Kidney epithelial cell (primary cell): ENCODE data around the gene TTC39C. TPM values are rescaled to one million over a fixed set of nuclear protein-coding genes. Genes with fewer than 3 reads are reported as not detected.

Source experiments
- DNase-seq: peaks from one replicate; pipeline ENCODE4 v3.0.0-alpha.2; 2010; ENCODE audit warnings: low read depth
- H3K27me3 ChIP-seq: 2 replicates; pipeline ENCODE4 v1.6.0; 2011; ENCODE audit warnings: low read length; ENCODE audit not compliant: control insufficient read depth, insufficient read depth
- H3K36me3 ChIP-seq: 2 replicates; pipeline ENCODE4 v1.5.1; 2011; ENCODE audit warnings: low read length; ENCODE audit not compliant: control insufficient read depth, insufficient read depth
- H3K4me3 ChIP-seq: 2 replicates; pipeline ENCODE4 v1.5.1; 2011; ENCODE audit warnings: low read depth, mild to moderate bottlenecking, control low read depth, low read length
- total RNA-seq: library from RNA; depleted of rRNA; stranded (reverse); fragments of >200 nt; gene quantifications from 2 replicates; pipeline ENCODE4 v1.2.3, GENCODE V29; 2015
- TF ChIP-seq, protein P1 (sequence below): IDR thresholded peaks from 2 replicates; pipeline ENCODE4 v1.5.1; 2011; ENCODE audit warnings: mild to moderate bottlenecking, moderate library complexity, low read length, control low read depth, inconsistent platforms; ENCODE audit not compliant: insufficient read depth, poor library complexity, severe bottlenecking

The TTC39C gene
- total RNA-seq, 1 donor from 2014 or later = 20.5 TPM

DNA sequence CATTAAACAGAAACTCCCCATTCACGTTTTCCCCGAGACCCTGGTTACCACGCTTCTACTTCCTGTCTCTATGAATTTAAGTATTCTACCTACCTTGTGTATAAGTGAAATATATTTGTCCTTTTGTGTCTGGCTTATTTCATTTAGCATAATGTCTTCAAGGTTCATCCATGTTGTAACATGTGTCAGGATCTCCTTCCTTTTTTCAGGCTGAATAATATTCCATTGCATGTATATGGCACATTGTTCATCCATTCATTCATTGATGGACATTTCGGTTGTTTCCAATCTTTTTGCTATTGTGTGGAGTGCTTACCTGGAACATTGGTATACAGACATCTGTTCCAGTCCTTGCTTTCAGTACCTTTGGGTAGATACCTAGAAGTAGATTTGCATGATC lies 106.1 kb downstream of the TTC39C start:
- TF ChIP-seq, protein P1, sequence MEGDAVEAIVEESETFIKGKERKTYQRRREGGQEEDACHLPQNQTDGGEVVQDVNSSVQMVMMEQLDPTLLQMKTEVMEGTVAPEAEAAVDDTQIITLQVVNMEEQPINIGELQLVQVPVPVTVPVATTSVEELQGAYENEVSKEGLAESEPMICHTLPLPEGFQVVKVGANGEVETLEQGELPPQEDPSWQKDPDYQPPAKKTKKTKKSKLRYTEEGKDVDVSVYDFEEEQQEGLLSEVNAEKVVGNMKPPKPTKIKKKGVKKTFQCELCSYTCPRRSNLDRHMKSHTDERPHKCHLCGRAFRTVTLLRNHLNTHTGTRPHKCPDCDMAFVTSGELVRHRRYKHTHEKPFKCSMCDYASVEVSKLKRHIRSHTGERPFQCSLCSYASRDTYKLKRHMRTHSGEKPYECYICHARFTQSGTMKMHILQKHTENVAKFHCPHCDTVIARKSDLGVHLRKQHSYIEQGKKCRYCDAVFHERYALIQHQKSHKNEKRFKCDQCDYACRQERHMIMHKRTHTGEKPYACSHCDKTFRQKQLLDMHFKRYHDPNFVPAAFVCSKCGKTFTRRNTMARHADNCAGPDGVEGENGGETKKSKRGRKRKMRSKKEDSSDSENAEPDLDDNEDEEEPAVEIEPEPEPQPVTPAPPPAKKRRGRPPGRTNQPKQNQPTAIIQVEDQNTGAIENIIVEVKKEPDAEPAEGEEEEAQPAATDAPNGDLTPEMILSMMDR = no peak
- Histone ChIP-seq H3K4me3 (no peak overlapping the region), H3K36me3 (no peaks in the 10 kb centered on the region), H3K27me3 (no peaks in the 10 kb centered on the region)
- DNase-seq = no peak

DNA sequence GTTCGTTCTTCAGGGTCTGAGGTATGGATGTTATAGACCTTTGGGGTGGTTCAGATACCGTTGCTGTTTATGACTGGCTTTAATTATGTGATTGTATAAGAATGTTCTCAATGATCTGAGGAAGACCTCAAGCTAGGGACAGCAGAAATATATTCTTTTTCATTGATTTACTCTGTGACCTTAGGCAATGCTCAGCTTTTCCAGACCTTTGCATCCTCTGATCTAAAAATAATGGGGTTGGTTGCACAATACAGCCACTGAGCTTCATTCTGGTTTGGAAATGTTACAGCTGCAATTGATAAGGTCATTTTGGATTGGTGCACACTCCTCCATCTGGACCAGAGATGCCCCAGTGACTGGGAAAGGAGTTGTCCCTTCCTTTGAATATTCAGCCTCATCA lies 107.1 kb downstream of the TTC39C start:
- no peaks in the 10 kb centered on the region for H3K36me3 ChIP-seq
- H3K4me3 ChIP-seq = no peak overlapping the region
- no peak for DNase-seq
- no peaks in the 10 kb centered on the region for H3K27me3 ChIP-seq
- TF ChIP-seq, protein P1 = no peak

DNA sequence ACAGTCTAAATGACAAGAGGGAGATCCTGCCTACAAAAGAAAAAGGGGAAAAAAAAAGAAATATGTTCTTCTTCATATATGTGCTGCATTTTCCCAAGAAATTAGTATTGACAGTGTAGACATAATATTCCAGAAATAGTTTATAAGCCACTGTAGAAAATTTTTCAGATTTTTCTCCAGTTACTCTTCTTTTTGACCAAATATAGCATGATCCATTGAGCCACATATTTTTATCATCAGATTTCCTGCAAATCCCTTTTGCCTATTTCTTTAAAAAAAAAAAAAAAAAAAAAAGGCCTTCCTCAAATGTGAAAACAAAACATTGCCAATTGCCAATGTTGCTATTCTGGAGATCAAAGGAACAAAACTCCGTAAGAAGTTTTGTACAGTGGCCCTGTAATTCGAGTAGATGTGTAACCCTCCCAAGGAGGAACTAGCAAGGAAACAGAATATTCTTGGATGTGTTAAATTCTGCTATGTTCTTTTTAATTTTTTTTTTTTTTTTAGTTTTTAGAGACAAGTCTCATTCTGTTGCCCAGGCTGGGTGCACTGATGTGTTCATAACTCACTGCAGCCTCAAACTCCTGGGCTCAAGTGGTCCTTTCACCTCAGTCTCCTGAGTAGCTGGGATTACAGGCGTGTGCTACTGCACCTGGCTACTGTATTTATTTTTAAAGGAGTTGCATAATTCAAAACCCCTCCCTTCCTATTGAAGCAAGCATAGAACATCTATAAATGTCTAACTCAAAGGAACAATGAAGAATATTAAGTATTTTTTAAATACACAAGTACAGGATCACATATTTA lies 111.8 kb downstream of the TTC39C start:
- H3K27me3 ChIP-seq = no peaks in the 10 kb centered on the region
- TF ChIP-seq, protein P1 = no peak
- DNase-seq = no peak
- no peaks in the 10 kb centered on the region for H3K36me3 ChIP-seq
- H3K4me3 ChIP-seq = no peak overlapping the region

DNA sequence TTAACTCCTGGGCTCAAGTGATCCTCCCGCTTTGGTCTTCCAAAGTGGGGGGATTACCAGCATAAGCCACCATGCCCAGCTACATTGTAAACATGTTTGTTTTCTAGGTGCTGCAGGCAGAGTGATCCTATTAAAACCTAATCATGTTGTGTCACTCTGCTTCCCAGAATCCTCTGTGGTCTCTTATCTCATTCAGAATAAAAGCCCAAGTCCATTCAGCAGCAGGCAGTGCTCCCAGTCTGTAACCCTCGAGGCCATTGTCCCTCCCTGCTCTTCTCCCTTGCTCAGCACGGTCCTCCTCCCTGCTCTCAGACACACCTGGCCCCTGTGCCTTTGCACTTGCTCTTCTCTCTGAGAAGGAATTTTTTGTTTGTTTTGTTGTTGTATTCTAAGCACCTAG lies 113.2 kb downstream of the TTC39C start:
- Histone ChIP-seq H3K4me3 (no peak overlapping the region), H3K36me3 (no peaks in the 10 kb centered on the region), H3K27me3 (no peaks in the 10 kb centered on the region)
- no peak for DNase-seq
- TF ChIP-seq, protein P1 = no peak

DNA sequence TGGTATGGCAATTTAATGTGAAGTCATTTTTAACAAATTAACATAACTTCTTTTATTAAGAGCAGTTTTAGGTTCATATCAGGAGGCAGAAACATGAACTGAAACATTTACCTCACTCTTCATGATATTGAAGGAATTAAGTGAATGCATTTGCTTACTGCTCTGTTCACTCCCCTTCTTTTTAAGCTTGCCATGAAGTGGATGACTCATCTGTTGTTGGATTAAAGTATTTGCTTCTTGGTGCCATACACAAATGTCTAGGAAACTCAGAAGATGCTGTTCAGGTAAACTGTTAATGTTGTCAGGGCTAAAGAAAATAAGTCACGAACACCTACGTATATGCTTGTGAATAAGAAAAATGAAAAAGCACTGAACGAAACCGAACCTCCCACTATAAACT lies 114.1 kb downstream of the TTC39C start:
- TF ChIP-seq, protein P1 = no peak
- Histone ChIP-seq H3K36me3 (no peaks in the 10 kb centered on the region), H3K4me3 (no peak overlapping the region), H3K27me3 (no peaks in the 10 kb centered on the region)
- DNase-seq = no peak

DNA sequence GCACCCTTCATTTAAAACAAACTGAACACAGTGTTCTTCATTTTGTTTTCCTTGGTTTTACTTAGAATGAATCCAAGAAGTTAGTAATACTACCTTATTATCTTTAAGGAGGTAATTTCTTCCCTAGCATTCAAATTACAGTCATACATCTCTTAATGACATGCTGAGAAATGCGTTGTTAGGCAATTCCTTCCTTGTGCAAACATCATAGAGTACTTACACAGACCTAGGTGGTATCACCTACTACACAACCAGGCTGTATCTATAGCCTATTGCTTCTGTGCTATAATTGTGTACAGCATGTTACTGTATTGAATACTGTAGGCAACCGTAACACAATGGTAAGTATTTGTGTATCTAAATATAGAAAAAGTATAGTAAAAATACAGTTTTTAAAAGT lies 115.9 kb downstream of the TTC39C start:
- DNase-seq = no peak
- Histone ChIP-seq H3K4me3 (no peak overlapping the region), H3K27me3 (no peaks in the 10 kb centered on the region), H3K36me3 (peaks cover 1% of the 10 kb centered on the region)
- TF ChIP-seq, protein P1 = no peak
